Prostate gland (tissue), 2 donors: ENCODE measurements around the gene ANKRD55. TPM values are rescaled to one million over a fixed set of nuclear protein-coding genes. Genes with fewer than 3 reads are reported as not detected.
"Not testable (repeated sequence)": the region's sequence is repeated elsewhere in the genome, so short reads cannot be mapped to it uniquely, and the experiment has no call there.

Source experiments
- DNase-seq: peaks from one replicate; pipeline ENCODE4 v3.0.0-alpha.2; 2019; ENCODE audit warnings: low spot score
- H3K27ac ChIP-seq, 2 donors: fragments of 200-600 bp; sonication (generic); 2 replicates each; pipeline ENCODE4 v1.5.1; 2017 to 2019
- H3K27me3 ChIP-seq: fragments of 200-600 bp; sonication (generic); replicated peaks from 2 replicates; pipeline ENCODE4 v1.5.1; 2019; ENCODE audit not compliant: insufficient read depth
- H3K36me3 ChIP-seq, 2 donors: fragments of 200-600 bp; sonication (generic); 1 replicate in 1 of 2; 2 replicates in 1 of 2; pipeline versions ENCODE4 v1.5.1 to v1.8.1; 2017 to 2019
- H3K4me1 ChIP-seq: fragments of 200-600 bp; sonication (generic); replicated peaks from 2 replicates; pipeline ENCODE4 v1.5.1; 2019
- H3K4me3 ChIP-seq, 2 donors: fragments of 200-600 bp; sonication (generic); 2 replicates each; pipeline ENCODE4 v1.5.1; 2017 to 2019
- H3K9me3 ChIP-seq: fragments of 200-600 bp; sonication (generic); 2 replicates; pipeline ENCODE4 v1.5.1; 2017
- POLR2A ChIP-seq: fragments of 450-650 bp; IDR thresholded peaks from one replicate; pipeline ENCODE4 v1.6.1; 2016; ENCODE audit warnings: antibody characterized with exemption, mild to moderate bottlenecking
- POLR2AphosphoS5 ChIP-seq: sonication (generic); formaldehyde crosslinking; IDR thresholded peaks from one replicate; pipeline ENCODE4 v1.6.1; 2017; ENCODE audit warnings: antibody characterized with exemption
- WGBS: methylation state at CpG from one replicate; pipeline ENCODE4 v1.1.5; 2018; 5-methylcytosine and 5-hydroxymethylcytosine counted together
- intact Hi-C: fragments of 100-400 bp; cut with DNase I; formaldehyde crosslinking; loops from one replicate; pipeline ENCODE4 v1.14.2; 2022
- total RNA-seq, 2 donors: library from RNA; depleted of rRNA; stranded (reverse); fragments of >200 nt; gene quantifications; one replicate each; pipeline ENCODE4 v1.1.0, GENCODE V29; 2016
- TF ChIP-seq, protein P1 (sequence below), 4 experiments: fragments of 200-600 bp in 2 of 4; fragments of 450-650 bp in 2 of 4; sonication (generic) in 2 of 4; IDR thresholded peaks; 1 replicate in 3 of 4; 2 replicates in 1 of 4; pipeline ENCODE4 v1.5.1; 2016 to 2019; ENCODE audit warnings: antibody characterized with exemption in 4 of 4, mild to moderate bottlenecking in 2 of 4, moderate library complexity in 2 of 4

Gene ANKRD55
- total RNA-seq, 2 donors from 2014 or later: 1.1 TPM; not detected in 1

GRCh38 chr5:56232538-56232937 is 592 bp downstream of the ANKRD55 start:
- WGBS: 74% methylated on average over 1 of the region's 1 CpG
- intact Hi-C loops: no loop called here
- no peak overlapping the region for H3K4me3 ChIP-seq
- no peak overlapping the region for H3K27ac ChIP-seq
- TF ChIP-seq, protein P1, sequence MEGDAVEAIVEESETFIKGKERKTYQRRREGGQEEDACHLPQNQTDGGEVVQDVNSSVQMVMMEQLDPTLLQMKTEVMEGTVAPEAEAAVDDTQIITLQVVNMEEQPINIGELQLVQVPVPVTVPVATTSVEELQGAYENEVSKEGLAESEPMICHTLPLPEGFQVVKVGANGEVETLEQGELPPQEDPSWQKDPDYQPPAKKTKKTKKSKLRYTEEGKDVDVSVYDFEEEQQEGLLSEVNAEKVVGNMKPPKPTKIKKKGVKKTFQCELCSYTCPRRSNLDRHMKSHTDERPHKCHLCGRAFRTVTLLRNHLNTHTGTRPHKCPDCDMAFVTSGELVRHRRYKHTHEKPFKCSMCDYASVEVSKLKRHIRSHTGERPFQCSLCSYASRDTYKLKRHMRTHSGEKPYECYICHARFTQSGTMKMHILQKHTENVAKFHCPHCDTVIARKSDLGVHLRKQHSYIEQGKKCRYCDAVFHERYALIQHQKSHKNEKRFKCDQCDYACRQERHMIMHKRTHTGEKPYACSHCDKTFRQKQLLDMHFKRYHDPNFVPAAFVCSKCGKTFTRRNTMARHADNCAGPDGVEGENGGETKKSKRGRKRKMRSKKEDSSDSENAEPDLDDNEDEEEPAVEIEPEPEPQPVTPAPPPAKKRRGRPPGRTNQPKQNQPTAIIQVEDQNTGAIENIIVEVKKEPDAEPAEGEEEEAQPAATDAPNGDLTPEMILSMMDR (IDR thresholded peaks at IDR 0.05): no peak
- no peak for TF ChIP-seq POLR2AphosphoS5
- no peak for TF ChIP-seq POLR2A
- no peaks in the 10 kb centered on the region for H3K4me1 ChIP-seq
- no peaks in the 10 kb centered on the region for H3K9me3 ChIP-seq
- H3K36me3 ChIP-seq: no peaks in the 10 kb centered on the region
- no peaks in the 10 kb centered on the region for H3K27me3 ChIP-seq
- DNase-seq: no peak

GRCh38 chr5:56230576-56230975 is 2.6 kb downstream of the ANKRD55 start:
- Histone ChIP-seq H3K27me3 (no peaks in the 10 kb centered on the region), H3K36me3 (no peaks in the 10 kb centered on the region), H3K9me3 (no peaks in the 10 kb centered on the region), H3K4me3 (no peak overlapping the region), H3K27ac (no peak overlapping the region), H3K4me1 (no peaks in the 10 kb centered on the region)
- no peak for TF ChIP-seq POLR2AphosphoS5
- TF ChIP-seq, protein P1 (IDR thresholded peaks at IDR 0.05): no peak
- TF ChIP-seq POLR2A: no peak
- no peak for DNase-seq
- intact Hi-C loops: no loop called here

DNA sequence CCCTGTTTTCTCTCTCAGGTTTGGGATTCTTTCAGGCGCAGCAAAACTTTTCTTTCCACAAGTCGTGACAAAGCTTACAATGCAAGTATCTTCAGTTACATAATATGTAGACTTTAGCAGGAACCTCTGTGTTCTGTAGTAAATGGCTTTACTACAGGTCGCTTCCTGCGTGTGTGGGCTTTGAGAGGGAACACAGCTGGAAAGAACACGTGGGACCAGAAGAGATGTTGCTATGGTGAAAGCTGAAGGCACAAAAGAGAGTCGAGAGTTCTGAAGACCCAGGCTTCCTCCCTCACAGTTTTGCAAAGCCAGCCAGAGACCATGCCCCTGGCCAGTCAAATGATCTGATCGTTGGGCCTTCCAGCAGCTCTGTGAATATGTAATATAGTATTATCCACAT is 4.0 kb downstream of the ANKRD55 start:
- Histone ChIP-seq H3K27ac (no peak overlapping the region), H3K36me3 (no peaks in the 10 kb centered on the region), H3K4me3 (no peak overlapping the region), H3K9me3 (no peaks in the 10 kb centered on the region), H3K4me1 (no peaks in the 10 kb centered on the region), H3K27me3 (no peaks in the 10 kb centered on the region)
- 33% methylated on average over 7 of the region's 7 CpGs for WGBS
- DNase-seq: no peak
- TF ChIP-seq POLR2AphosphoS5 (no peak), POLR2A (no peak)
- TF ChIP-seq, protein P1 (IDR thresholded peaks at IDR 0.05): no peak
- intact Hi-C loops: no loop called here

DNA sequence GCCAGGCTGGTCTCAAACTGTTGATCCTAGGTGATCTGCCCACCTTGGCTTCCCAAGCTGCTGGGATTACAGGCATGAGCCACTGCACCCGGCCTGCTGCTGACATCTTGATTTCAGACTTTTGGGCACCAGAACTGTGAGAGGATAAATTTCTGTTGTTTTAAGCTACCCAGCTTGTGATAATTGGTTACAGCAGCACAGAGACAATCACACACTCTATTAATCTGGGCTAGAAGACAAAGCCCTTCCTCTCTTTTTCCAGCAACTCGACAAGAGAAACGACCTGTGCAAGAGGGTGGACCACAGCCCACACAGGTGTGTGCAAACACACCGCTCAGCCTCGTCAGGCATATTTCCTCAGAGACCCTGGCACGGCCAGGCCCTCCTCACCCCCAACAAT is 4.5 kb downstream of the ANKRD55 start:
- intact Hi-C loops: no loop called here

DNA sequence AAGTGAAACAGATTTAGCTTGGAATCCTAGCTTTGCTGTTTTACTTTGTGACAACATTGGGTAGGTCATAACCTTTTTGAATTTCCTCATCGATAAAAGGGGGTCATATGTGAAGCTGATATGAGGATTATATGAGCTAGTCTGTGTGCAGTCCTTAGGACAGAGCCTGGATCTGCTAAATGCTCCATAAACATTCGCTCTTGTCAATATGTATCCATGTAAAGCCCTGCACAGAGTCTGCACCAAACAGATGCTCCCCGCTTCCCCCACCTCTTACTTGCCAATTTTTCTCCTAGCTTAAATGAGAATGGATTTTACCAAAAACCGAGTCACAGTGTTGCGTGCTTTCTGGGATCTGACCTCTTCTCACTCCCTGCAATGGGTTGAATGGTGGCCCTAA is 5.4 kb downstream of the ANKRD55 start:
- DNase-seq: no peak
- H3K4me1 ChIP-seq: no peaks in the 10 kb centered on the region
- intact Hi-C loops: no loop called here
- no peaks in the 10 kb centered on the region for H3K36me3 ChIP-seq
- no peak overlapping the region for H3K4me3 ChIP-seq
- H3K9me3 ChIP-seq: no peaks in the 10 kb centered on the region
- TF ChIP-seq, protein P1 (IDR thresholded peaks at IDR 0.05): no peak
- TF ChIP-seq POLR2A: no peak
- TF ChIP-seq POLR2AphosphoS5: no peak
- WGBS: 83% methylated on average over 5 of the region's 5 CpGs
- no peak overlapping the region for H3K27ac ChIP-seq
- H3K27me3 ChIP-seq: no peaks in the 10 kb centered on the region

More for the DNA sequence above, 4.5 kb downstream of the ANKRD55 start:
- no peaks in the 10 kb centered on the region for H3K9me3 ChIP-seq
- no peak overlapping the region for H3K4me3 ChIP-seq
- no peak overlapping the region for H3K27ac ChIP-seq
- no peaks in the 10 kb centered on the region for H3K27me3 ChIP-seq
- 23% methylated on average over 6 of the region's 6 CpGs for WGBS
- TF ChIP-seq POLR2A: no peak
- TF ChIP-seq POLR2AphosphoS5: no peak
- TF ChIP-seq, protein P1 (IDR thresholded peaks at IDR 0.05): no peak
- DNase-seq: no peak
- H3K4me1 ChIP-seq: no peaks in the 10 kb centered on the region
- H3K36me3 ChIP-seq: no peaks in the 10 kb centered on the region

GRCh38 chr5:56223298-56223697 is 9.8 kb downstream of the ANKRD55 start:
- H3K4me1 ChIP-seq, H3K27ac ChIP-seq, H3K9me3 ChIP-seq, intact Hi-C loops, H3K4me3 ChIP-seq, H3K36me3 ChIP-seq, DNase-seq, H3K27me3 ChIP-seq: not testable (repeated sequence)

- H3K4me3 ChIP-seq, DNase-seq, H3K36me3 ChIP-seq, intact Hi-C loops, H3K27me3 ChIP-seq, H3K4me1 ChIP-seq, H3K27ac ChIP-seq, H3K9me3 ChIP-seq: not testable (repeated sequence)
- 78% methylated on average over 6 of the region's 6 CpGs for WGBS
Observed at GRCh38 chr5:56221601-56222000, 11.5 kb downstream of the ANKRD55 start.
